Astrocyte of the hippocampus (primary cell): ENCODE measurements around the gene SELPLG.

Source experiments
- DNase-seq: peaks from one replicate; pipeline ENCODE4 v3.0.0; 2011; ENCODE audit warnings: low read depth, low spot score

The SELPLG gene

GRCh38 chr12:108638997-108639822 lies 5.5 kb upstream of the SELPLG start:
- DNase-seq, result no peak

- DNase-seq, result peak; percentile 62
Observed at GRCh38 chr12:108638141-108638827, 4.6 kb upstream of the SELPLG start.

GRCh38 chr12:108637222-108637971 lies 3.7 kb upstream of the SELPLG start:
- no peak for DNase-seq

GRCh38 chr12:108635997-108636808 lies 2.5 kb upstream of the SELPLG start:
- no peak for DNase-seq

- peak; percentile 51 for DNase-seq
Observed at GRCh38 chr12:108635201-108635996, 1.7 kb upstream of the SELPLG start.

- no peak for DNase-seq
Observed at GRCh38 chr12:108634341-108634751, 652 bp upstream of the SELPLG start.

- no peak for DNase-seq
Observed at GRCh38 chr12:108633081-108633533, 587 bp downstream of the SELPLG start.

GRCh38 chr12:108631261-108631660 lies 2.4 kb downstream of the SELPLG start:
- DNase-seq, result peak; percentile 1

GRCh38 chr12:108630481-108631207 lies 3.0 kb downstream of the SELPLG start:
- DNase-seq, result no peak

- DNase-seq, result peak; percentile 84
Observed at GRCh38 chr12:108629824-108630476, 3.7 kb downstream of the SELPLG start.

- DNase-seq, result no peak
Observed at GRCh38 chr12:108629151-108629550, 4.5 kb downstream of the SELPLG start.

GRCh38 chr12:108627134-108627920 lies 6.4 kb downstream of the SELPLG start:
- DNase-seq, result no peak

GRCh38 chr12:108625228-108625627 lies 8.5 kb downstream of the SELPLG start:
- DNase-seq, result no peak

GRCh38 chr12:108623577-108623976 lies 10.1 kb downstream of the SELPLG start:
- no peak for DNase-seq

- DNase-seq, result no peak
Observed at GRCh38 chr12:108622921-108623514, 10.7 kb downstream of the SELPLG start.

GRCh38 chr12:108622421-108622820 lies 11.3 kb downstream of the SELPLG start:
- no peak for DNase-seq

- no peak for DNase-seq
Observed at GRCh38 chr12:108621161-108621560, 12.5 kb downstream of the SELPLG start.

- DNase-seq, result no peak
Observed at GRCh38 chr12:108620236-108620879, 13.3 kb downstream of the SELPLG start.
